Activated T-helper 17 cell treated with anti-CD3 and anti-CD28 coated beads, Interleukin-2, amount 50 U/mL, for 72 hours (primary cell): Measurements from ENCODE around the gene MAPKAPK2. TPM values are rescaled to one million over a fixed set of nuclear protein-coding genes. Genes with fewer than 3 reads are reported as not detected.
A peak's percentile ranks its signal among the peaks of the same experiment; 100 is the strongest.
"Not testable (repeated sequence)": the region's sequence is repeated elsewhere in the genome, so short reads cannot be mapped to it uniquely, and the experiment has no call there.

ENCODE experiments used
- ATAC-seq: fragments of 150-1000 bp; cut with Tn5 transposase; replicated peaks from 2 replicates; pipeline ENCODE4 v1.10.0; 2021; ENCODE audit warnings: mild to moderate bottlenecking, moderate library complexity
- H3K27ac Mint-ChIP-seq: one replicate; pipeline ENCODE4 v1.8.0; 2022; ENCODE audit warnings: mixed read lengths
- H3K27me3 Mint-ChIP-seq: one replicate; pipeline ENCODE4 v1.8.0; 2022; ENCODE audit warnings: mixed read lengths
- H3K36me3 Mint-ChIP-seq: one replicate; pipeline ENCODE4 v1.8.0; 2022; ENCODE audit warnings: low read depth, mild to moderate bottlenecking, mixed read lengths
- H3K4me1 Mint-ChIP-seq: one replicate; pipeline ENCODE4 v1.8.0; 2022; ENCODE audit warnings: mixed read lengths
- H3K4me3 Mint-ChIP-seq: one replicate; pipeline ENCODE4 v1.8.0; 2022; ENCODE audit warnings: mild to moderate bottlenecking, mixed read lengths
- H3K9me3 Mint-ChIP-seq: one replicate; pipeline ENCODE4 v1.8.0; 2022; ENCODE audit warnings: mixed read lengths
- total RNA-seq, 2 donors: library from RNA; stranded (reverse); gene quantifications; one replicate each; pipeline ENCODE4 v1.2.3, GENCODE V29; 2022

The MAPKAPK2 gene
- total RNA-seq, 2 donors from 2014 or later: 64.6 to 85.3 TPM

- H3K27ac Mint-ChIP-seq: no peak overlapping the region
- no peaks in the 10 kb centered on the region for H3K36me3 Mint-ChIP-seq
- H3K27me3 Mint-ChIP-seq: no peaks in the 10 kb centered on the region
Measured at GRCh38 chr1:206760590-206760989, 75.9 kb downstream of the MAPKAPK2 start.

GRCh38 chr1:206761159-206761768 is 76.6 kb downstream of the MAPKAPK2 start:
- no peaks in the 10 kb centered on the region for H3K36me3 Mint-ChIP-seq
- no peak for ATAC-seq
- no peaks in the 10 kb centered on the region for H3K9me3 Mint-ChIP-seq
- no peak overlapping the region for H3K27ac Mint-ChIP-seq
- H3K27me3 Mint-ChIP-seq: no peaks in the 10 kb centered on the region
- H3K4me3 Mint-ChIP-seq: no peak overlapping the region
- peaks cover 17% of the 10 kb centered on the region for H3K4me1 Mint-ChIP-seq

More at GRCh38 chr1:206760590-206760989, 75.9 kb downstream of the MAPKAPK2 start:
- Mint-ChIP-seq H3K9me3 (no peaks in the 10 kb centered on the region), H3K4me1 (peaks cover 14% of the 10 kb centered on the region), H3K4me3 (no peak overlapping the region)
- no peak for ATAC-seq

- not testable (repeated sequence) for H3K4me3 Mint-ChIP-seq, H3K27me3 Mint-ChIP-seq, H3K27ac Mint-ChIP-seq, ATAC-seq, H3K36me3 Mint-ChIP-seq, H3K9me3 Mint-ChIP-seq
- peaks cover 23% of the 10 kb centered on the region for H3K4me1 Mint-ChIP-seq
Measured at GRCh38 chr1:206762741-206763364, 78.1 kb downstream of the MAPKAPK2 start.

- not testable (repeated sequence) for H3K36me3 Mint-ChIP-seq, H3K9me3 Mint-ChIP-seq, H3K27ac Mint-ChIP-seq, H3K27me3 Mint-ChIP-seq
- Mint-ChIP-seq H3K4me3 (peak overlapping the region; percentile 55), H3K4me1 (peaks cover 48% of the 10 kb centered on the region)
- peak; percentile 24 for ATAC-seq
Measured at GRCh38 chr1:206765771-206766170, 81.1 kb downstream of the MAPKAPK2 start.

GRCh38 chr1:206766251-206766856 is 81.6 kb downstream of the MAPKAPK2 start:
- Mint-ChIP-seq H3K9me3 (no peaks in the 10 kb centered on the region), H3K27me3 (peaks cover 4% of the 10 kb centered on the region), H3K4me3 (peak overlapping the region; percentile 55), H3K4me1 (peaks cover 54% of the 10 kb centered on the region), H3K36me3 (no peaks in the 10 kb centered on the region), H3K27ac (peak overlapping the region; percentile 80)
- peak; percentile 81 for ATAC-seq

GRCh38 chr1:206768472-206769303 is 84.0 kb downstream of the MAPKAPK2 start:
- Mint-ChIP-seq H3K9me3 (no peaks in the 10 kb centered on the region), H3K27ac (no peak overlapping the region), H3K4me3 (peak overlapping the region; percentile 55), H3K36me3 (no peaks in the 10 kb centered on the region), H3K27me3 (peaks cover 10% of the 10 kb centered on the region), H3K4me1 (peaks cover 59% of the 10 kb centered on the region)
- ATAC-seq: no peak

GRCh38 chr1:206769304-206769731 is 84.6 kb downstream of the MAPKAPK2 start:
- Mint-ChIP-seq H3K27me3 (peaks cover 10% of the 10 kb centered on the region), H3K4me3 (peak overlapping the region; percentile 40), H3K27ac (no peak overlapping the region), H3K9me3 (no peaks in the 10 kb centered on the region), H3K4me1 (peaks cover 59% of the 10 kb centered on the region), H3K36me3 (no peaks in the 10 kb centered on the region)
- ATAC-seq: peak; percentile 77

GRCh38 chr1:206770531-206771337 is 86.0 kb downstream of the MAPKAPK2 start, which contains the start of gene IL19:
TSS of gene IL19 (plus strand) at chr1:206770773. CDS start at chr1:206836663, 65,890 bp downstream.
- H3K27me3 Mint-ChIP-seq: peaks cover 10% of the 10 kb centered on the region
- H3K27ac Mint-ChIP-seq: no peak within 1 kb of the TSS
- H3K4me1 Mint-ChIP-seq: peaks cover 57% of the 10 kb centered on the region
- no peaks in the 10 kb centered on the region for H3K9me3 Mint-ChIP-seq
- ATAC-seq: no peak
- peak within 1 kb of the TSS; percentile 40 for H3K4me3 Mint-ChIP-seq
- H3K36me3 Mint-ChIP-seq: no peaks in the 10 kb centered on the region

GRCh38 chr1:206771338-206771692 is 86.6 kb downstream of the MAPKAPK2 start:
- Mint-ChIP-seq H3K9me3 (no peaks in the 10 kb centered on the region), H3K27me3 (peaks cover 10% of the 10 kb centered on the region), H3K4me1 (peaks cover 51% of the 10 kb centered on the region), H3K4me3 (peak overlapping the region; percentile 40), H3K27ac (no peak overlapping the region), H3K36me3 (no peaks in the 10 kb centered on the region)
- no peak for ATAC-seq

GRCh38 chr1:206772243-206772937 is 87.7 kb downstream of the MAPKAPK2 start, which contains the start of gene IL10:
TSS of gene IL10 (minus strand) at chr1:206772494. CDS start at chr1:206772435, 59 bp downstream.
- H3K9me3 Mint-ChIP-seq: no peaks in the 10 kb centered on the region
- ATAC-seq: no peak
- peak within 1 kb of the TSS; percentile 40 for H3K4me3 Mint-ChIP-seq
- peaks cover 43% of the 10 kb centered on the region for H3K4me1 Mint-ChIP-seq
- peaks cover 10% of the 10 kb centered on the region for H3K27me3 Mint-ChIP-seq
- no peaks in the 10 kb centered on the region for H3K36me3 Mint-ChIP-seq
- H3K27ac Mint-ChIP-seq: no peak within 1 kb of the TSS

GRCh38 chr1:206774093-206774492 is 89.4 kb downstream of the MAPKAPK2 start:
- no peak overlapping the region for H3K4me3 Mint-ChIP-seq
- peaks cover 10% of the 10 kb centered on the region for H3K27me3 Mint-ChIP-seq
- no peak for ATAC-seq
- no peaks in the 10 kb centered on the region for H3K9me3 Mint-ChIP-seq
- H3K27ac Mint-ChIP-seq: no peak overlapping the region
- H3K4me1 Mint-ChIP-seq: peaks cover 34% of the 10 kb centered on the region
- H3K36me3 Mint-ChIP-seq: no peaks in the 10 kb centered on the region

GRCh38 chr1:206776229-206776628 is 91.5 kb downstream of the MAPKAPK2 start:
- Mint-ChIP-seq H3K4me1 (peaks cover 13% of the 10 kb centered on the region), H3K4me3 (no peak overlapping the region), H3K36me3 (no peaks in the 10 kb centered on the region), H3K9me3 (no peaks in the 10 kb centered on the region), H3K27ac (no peak overlapping the region), H3K27me3 (peaks cover 6% of the 10 kb centered on the region)
- no peak for ATAC-seq

- Mint-ChIP-seq H3K4me3 (no peak overlapping the region), H3K36me3 (no peaks in the 10 kb centered on the region), H3K27ac (no peak overlapping the region), H3K9me3 (no peaks in the 10 kb centered on the region), H3K4me1 (peaks cover 4% of the 10 kb centered on the region), H3K27me3 (no peaks in the 10 kb centered on the region)
- no peak for ATAC-seq
Measured at GRCh38 chr1:206778031-206778430, 93.3 kb downstream of the MAPKAPK2 start.
